ENCODE measurements around the gene SYNDIG1. TPM values are rescaled to one million over a fixed set of nuclear protein-coding genes. Genes with fewer than 3 reads are reported as not detected.

The SYNDIG1 gene
- total RNA-seq, 1 donor from 2014 or later, result not detected

DNA sequence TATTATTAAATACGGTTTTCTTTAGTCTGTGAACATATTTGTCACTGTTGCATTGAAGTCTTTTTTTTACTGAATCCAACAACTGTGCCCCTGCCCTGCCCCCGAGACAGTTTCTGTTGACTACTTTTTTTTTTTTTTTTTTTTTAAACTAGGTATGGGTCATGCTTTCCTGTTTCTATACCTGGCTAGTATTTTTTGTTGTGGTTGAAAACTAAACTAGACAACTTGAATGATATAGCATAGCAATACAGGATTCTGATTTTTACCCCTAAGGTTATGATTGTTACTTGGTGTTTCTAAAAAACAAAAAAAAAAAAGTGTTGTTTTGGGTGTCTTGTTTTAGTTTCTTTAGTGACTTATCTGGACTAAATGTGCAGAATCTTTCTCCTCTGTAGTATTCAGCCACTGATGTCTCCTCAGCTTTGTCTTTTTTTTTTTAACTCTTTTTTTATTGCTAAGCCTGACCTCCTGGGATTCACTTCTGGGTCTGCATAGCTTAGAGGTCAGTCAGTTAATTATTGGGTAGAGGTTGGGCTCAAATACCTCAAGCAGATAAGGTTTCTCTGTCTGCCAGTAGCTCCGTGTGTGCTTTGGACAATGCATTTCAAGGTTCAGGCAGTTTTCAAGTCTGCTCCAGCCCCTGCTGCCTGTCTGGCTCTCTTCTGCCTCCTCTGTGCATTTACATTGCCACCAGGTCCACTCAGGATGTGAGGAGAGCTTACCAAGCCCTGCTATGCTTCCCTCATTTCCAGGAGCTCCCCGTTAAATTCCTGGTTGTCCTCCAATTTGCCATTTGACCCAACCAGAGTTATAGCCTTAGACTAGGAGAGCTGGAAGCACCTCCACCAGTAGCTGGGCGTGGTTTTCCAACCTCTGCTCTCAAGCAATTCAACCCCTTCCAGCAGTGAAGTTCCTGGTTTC lies 91.4 kb downstream of the SYNDIG1 start:
- intact Hi-C loops (cut with micrococcal nuclease), result no loop called here

DNA sequence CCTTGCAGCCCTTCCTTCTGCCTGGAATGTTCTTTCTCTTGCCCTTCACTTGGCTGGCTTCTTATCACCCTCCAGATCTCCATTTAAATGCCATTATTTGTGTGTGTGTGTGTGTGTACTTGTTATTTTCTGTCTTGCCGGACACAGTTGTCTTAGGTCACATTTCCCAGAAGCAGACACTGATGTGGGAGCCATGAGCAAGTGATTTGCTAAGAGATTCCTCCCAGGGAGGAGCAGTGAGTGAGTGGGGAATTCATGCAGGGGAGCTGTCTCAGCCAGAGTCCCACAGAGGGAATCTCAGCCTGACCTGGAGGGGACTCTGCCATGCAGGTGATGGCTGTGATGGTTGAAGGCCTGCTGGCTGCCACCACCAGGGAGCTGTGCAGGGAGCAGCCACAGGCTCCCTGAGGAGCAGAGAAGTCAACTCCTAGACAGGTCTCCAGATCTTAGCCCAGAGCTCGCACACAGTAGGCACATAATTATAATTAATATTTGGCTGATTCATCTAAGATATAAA lies 96.5 kb downstream of the SYNDIG1 start:
- intact Hi-C loops (cut with micrococcal nuclease), result no loop called here

DNA sequence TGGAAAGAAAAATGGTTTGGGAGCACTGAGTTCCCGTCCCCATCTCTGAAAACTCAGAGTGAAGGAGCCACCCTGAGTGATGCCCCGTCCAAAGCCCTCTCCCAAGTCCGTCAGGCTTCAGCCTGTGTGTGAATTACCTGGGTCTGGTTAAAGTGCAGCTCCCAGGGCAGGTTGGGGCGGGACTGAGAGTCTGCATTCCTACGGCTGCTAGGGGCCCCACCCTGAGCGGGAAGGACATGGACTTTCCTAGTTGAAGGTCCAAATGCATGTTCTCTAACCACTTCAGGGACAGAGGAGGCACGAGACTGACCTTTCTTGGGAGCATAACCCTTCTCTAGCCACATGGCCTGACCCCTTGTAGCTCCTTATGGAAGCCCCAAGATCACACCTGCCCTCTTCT lies 97.2 kb downstream of the SYNDIG1 start:
- intact Hi-C loops (cut with micrococcal nuclease), result no loop called here

DNA sequence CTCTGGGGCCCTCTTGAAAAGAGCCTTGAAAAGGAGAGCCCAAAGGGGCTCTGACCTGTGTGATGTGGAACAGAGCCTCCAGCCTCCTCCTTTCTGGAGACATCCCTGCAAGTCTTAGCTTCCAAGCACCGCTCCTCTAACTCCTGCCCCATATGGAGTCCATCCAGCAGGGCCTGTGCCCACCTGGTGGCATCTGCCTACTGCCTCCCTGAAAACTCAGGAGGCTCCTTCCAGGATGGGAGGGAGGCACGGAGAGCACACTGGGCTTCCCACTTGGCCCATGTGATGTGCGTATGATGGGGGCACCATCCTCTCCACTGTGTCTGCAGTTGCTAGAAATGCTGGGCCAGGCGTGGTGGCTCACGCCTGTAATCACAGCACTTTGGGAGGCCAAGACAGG lies 98.1 kb downstream of the SYNDIG1 start:
- intact Hi-C loops (cut with micrococcal nuclease), result no loop called here

DNA sequence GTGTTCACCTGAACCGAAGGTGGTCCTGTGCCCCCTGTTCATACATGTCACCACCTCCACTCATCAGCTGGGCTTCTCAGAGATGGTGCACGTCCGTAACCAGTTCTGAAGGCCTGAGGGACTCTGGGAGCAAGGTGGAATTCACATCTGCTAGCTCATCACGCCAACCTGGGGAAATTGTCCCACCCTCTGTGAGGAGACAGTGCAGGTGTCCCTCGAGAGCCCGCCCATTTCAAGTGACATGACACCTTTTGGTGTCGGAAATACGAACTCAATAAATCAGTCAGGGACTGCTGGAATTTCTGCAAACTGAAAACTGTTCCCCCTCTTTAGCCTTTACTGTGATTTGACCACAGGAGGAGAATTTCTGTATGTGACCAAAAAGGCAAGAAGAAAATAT lies 99.4 kb downstream of the SYNDIG1 start:
- intact Hi-C loops (cut with micrococcal nuclease), result no loop called here

DNA sequence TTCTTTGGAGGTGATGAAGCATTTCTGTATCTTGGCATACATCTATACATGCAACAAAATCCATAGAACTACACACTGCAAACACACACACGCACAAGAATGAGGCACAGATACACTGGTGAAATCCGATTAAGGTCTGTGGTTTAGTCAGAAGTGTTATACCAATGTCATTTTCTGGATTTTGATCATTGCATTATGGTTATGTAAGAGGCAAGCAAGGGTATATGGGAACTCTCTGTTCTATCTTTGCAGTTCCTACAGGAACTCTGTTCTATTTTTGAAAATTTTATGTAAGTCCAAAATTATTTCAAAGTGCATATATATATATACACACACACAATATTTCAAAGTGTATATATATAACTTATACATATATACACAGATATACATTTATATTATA lies 101.7 kb downstream of the SYNDIG1 start:
- intact Hi-C loops (cut with micrococcal nuclease), result no loop called here

DNA sequence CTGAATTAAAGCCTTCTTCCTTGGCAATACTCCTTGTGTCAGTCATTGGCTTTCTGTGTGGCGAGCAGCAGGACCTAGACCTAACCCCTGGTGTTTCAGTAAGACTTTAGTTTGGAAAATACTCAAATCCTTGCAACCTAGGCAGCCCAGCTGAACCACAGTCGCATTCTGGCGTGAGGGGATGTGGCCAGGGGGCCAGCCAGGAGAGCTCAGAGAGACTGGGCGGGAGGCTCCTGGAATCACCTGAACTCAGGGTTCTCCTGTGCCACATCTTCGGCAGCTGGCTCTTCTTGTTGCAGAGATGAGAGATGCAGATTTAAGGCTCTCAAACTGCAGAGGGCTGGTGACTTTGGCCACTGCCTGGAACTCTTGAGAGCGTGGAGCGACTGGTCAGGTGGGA lies 102.7 kb downstream of the SYNDIG1 start:
- intact Hi-C loops (cut with micrococcal nuclease), result no loop called here

DNA sequence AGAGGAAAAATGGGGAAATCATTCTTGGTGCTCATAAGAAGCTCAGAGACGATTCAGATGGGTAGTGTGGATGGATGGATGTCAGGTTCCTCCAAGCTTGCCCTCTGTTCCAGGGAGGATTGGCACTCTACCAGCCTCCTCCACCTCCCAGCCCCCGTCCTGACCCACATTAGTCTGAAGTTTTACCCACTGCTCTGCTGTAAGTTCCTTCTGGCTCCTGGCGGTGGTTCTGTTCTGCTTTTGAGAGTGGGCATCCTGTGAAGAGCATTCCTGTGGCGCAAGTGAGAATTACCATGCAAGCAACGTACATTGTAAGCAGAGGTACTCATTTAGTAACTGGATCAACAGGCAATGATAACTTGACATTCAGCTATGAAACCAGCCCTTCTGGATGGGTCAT lies 103.4 kb downstream of the SYNDIG1 start:
- intact Hi-C loops (cut with micrococcal nuclease), result no loop called here

DNA sequence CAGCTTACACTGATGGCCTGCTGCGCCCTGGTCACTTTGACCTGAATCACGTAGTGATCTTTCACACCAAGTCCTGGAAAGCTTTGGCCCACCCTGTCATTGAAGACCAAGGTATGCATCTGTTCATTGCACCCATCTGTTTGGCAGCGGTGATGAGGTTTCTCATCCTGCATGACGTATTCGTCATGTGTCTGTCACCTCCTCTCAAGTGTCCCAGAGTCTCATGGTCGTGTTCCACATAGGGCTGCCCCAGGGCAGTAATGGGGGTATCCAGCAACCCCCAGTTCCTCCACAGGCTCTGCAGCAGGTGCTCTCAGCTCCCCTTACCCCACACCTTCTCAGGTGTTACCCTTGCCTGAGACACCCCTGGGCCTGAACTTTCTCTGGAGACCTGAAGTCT lies 104.1 kb downstream of the SYNDIG1 start:
- intact Hi-C loops (cut with micrococcal nuclease), result no loop called here

DNA sequence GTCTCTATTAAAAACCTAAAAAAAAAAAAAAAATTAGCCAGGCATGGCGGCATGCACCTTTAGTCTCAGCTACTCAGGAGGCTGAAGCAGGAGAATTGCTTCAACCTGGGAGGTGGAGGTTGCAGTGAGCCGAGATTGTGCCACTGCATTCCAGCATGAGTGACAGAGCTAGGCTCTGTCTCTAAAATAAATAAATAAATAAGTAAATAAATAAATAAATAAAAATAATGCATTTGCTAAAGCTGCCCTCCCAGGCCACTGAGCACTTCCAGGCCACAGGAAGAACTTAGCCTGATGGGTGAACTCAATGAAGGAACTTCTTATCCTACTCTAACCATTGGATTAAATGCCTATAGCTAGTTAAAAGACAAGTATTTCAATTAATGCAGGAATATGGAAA lies 104.9 kb downstream of the SYNDIG1 start:
- intact Hi-C loops (cut with micrococcal nuclease), result no loop called here

DNA sequence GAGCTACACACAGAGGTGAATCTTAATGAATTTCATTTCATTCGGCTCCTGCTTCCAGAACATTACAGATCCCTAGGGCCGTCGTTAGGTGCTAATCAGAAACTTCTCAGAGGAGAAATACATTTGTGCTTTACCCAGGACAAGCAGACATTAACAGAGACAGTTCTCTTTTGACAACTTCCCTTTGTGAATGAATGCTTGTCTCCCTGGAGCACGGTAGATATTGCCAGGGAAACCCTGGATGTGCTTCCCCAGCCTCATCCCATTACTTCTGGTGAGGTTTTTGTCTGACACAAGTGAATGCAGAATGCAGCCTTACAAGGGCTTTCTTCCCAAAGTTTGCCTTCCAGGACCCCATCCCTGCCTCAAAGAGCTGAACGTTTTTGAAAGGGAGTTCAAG lies 105.4 kb downstream of the SYNDIG1 start:
- intact Hi-C loops (cut with micrococcal nuclease), result no loop called here

DNA sequence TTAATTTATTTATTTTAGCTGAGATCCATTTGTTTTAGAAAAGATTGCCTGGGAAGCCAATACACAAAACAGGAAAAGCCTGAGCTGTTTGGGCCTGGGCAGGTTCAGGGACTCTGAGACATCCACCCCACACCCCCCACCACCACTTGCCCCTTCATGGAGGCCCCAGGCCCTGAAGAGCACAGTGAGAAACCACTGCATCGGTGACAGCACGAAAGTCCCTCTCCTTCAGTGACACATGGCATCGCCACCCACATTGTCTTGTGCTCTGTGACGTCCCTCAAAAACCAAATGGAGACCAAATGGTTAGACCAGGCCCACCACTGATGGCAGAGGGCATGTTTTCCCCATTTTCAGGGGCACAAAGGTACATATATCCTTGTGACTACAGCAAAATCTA lies 106.4 kb downstream of the SYNDIG1 start:
- intact Hi-C loops (cut with micrococcal nuclease), result no loop called here

DNA sequence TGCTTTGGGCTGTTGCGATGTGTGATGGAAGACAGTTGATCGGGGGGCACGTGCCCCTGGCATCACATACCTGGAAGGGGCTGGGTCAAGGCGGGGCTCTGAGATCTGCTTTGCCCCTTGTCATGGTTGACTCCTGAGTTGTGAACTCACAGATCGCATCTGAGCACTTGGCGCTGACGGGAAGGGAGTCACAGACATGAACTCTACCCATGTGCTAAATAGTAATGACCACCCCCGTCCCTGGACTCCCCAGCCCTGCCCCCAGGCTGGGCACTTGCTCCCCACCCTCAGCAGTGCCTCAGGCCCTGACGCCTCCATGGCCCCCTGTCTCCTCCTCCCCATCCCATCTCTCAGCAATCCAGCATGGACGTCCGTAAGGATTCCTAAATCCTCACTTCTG lies 107.0 kb downstream of the SYNDIG1 start:
- intact Hi-C loops (cut with micrococcal nuclease), result no loop called here

DNA sequence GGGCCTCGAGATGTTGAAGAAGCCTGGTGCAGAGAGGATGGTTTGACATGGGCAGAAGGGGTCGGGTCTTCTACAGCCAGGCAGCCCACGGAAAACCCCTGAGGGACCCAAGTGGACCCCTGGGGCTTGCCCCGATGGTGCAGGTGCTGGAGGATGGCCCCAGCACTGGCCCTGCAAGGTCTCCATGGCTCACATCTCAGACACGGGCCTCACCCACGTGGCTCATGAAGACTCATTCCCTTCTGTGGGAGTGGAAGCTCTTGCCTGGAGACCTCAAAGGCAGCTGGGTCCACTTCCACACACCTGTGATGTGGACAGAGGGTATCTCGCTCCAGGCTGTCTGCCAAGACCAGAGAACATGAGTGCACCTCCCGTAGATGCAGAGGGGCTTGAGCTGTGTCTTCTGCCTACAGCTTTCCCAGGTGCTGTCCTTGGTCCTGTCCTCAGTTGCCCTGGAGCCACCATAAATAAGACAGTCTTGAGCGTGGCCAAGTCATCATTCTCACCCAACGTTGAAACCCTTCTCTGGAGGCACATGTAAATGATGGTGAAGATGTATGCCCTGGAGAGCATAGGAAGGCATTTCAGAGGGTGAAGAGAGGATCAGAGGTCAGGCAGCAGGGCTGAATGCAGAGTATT lies 108.0 kb downstream of the SYNDIG1 start:
- intact Hi-C loops (cut with micrococcal nuclease), result no loop called here

DNA sequence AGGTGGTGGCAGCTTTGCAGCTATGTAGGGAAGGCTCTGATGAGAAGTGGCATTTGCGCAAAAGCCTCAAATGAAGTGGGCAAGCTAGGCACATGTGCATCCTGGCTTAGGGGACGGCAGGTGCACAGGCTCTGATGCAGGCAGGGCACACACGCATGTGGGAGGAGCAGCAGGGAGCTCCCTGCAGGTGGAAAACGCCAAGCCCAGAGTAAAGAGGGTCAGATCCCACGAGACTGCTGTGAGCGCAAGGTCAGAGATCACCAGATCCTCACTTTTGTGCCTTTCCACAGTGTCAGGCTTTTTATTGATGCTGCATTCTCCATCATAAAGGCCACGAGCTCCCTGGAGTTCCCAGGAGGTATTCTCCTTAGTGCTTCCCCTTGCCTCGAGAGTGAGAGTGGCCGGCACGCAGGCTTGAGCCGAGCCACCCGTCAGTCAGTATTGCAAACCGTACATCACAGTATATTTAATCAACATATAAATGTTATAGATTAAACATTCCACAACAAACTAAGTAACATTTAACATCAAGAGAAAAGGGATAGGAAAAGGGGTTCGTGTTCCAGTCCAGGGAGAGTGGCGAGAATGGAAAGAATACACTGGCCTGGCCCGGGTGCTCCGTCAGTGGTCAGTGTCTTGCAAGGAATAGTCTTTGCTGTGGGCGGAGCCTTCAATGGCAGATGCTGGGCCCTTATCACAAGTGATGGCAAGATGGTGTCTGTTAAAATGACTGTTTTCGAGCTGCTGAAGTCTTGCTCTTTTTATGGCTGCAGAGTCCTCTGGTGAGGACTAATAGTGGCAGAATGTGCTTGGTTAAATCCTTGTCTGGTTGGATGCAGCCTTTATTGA lies 109.4 kb downstream of the SYNDIG1 start:
- intact Hi-C loops (cut with micrococcal nuclease), result no loop called here

DNA sequence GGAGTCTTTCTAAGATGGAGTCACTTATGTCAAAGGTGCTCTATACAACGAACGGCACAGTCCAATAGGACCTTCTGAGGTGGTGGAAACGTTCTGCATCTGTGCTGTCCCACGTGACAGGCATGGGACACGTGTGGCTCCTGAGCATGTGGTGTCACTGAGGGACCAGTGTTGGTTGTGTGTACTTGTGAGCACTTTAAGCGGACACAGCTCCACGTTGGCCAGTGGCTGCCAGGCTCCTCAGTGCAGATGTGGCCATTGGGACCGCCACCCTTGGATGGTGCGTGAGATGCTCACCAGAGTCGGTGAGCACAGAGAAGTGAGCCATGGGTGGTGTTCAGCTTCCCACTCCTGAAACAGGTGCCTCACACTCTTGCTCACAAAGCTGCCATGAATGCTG lies 110.0 kb downstream of the SYNDIG1 start:
- intact Hi-C loops (cut with micrococcal nuclease), result no loop called here

DNA sequence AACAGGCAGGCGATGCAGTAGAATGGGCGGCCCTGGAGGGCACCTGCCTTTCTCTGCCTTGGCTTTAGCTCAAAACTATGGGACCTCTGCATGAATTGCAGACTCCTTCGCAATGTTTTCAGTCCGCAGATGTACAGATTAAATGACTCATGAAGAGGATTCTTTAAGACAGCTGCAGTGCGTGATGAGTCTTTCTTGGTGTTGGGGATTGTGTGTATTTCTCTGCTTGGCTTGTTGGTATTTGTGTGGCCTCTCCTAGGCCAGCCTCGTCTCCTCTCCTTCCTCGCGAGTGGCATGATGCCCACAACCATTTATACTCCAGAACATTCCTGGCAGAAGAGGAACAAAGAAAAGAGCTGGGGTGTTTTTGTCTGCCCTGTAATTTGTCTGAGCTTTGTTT lies 110.6 kb downstream of the SYNDIG1 start:
- intact Hi-C loops (cut with micrococcal nuclease), result no loop called here

DNA sequence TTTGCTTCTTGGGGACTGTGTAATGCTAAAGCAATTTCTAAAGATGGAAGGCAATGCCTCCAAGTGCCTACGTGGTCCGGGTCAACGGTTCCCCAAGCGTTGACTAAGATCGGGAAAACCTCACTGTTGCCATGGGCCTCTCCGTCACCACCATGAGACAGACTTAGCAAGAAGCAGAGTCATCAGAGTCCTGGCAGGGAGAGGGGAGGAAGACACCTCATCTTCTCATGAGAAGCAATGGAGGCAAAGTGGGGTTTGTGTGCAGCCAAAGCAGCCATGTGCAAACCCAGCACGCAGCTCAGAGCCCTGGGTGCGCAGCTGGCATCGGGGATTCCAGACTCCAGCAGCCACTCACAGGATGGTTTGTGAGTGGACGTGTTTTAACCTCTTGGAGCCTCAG lies 111.4 kb downstream of the SYNDIG1 start:
- intact Hi-C loops (cut with micrococcal nuclease), result no loop called here

DNA sequence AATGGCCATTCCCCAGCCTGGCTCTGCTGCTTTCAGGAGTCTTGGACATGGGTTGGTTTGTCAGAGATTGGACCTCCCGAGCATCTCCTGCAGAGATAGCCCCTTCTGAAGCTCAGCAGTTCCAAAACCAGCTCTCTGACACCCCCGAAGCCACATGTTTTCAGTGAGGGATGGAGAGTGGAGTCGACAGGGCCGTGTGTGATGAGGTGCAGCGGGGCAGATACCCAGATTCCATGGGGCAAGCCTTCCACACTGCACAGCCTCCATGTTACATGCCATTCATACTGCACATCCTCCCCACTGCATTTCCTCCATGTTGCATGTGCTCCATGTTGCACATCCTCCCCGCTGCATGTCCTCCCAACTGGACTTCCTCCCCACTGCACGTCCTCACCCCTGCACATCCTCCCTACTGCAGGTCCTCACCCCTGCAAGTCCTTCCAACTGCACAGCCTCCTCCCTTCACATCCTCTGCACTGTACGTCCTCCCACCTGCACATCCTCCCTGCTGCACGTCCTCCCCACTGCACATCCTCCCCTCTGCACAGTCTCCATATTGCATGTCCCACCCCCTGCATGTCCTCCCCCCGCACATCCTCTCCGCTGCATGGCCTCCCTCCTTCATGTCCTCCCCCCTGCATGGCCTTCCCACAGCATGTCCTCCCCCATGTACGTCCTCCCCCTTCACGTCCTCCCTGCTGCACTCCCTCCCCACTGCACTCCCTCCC lies 112.2 kb downstream of the SYNDIG1 start:
- intact Hi-C loops (cut with micrococcal nuclease), result no loop called here

DNA sequence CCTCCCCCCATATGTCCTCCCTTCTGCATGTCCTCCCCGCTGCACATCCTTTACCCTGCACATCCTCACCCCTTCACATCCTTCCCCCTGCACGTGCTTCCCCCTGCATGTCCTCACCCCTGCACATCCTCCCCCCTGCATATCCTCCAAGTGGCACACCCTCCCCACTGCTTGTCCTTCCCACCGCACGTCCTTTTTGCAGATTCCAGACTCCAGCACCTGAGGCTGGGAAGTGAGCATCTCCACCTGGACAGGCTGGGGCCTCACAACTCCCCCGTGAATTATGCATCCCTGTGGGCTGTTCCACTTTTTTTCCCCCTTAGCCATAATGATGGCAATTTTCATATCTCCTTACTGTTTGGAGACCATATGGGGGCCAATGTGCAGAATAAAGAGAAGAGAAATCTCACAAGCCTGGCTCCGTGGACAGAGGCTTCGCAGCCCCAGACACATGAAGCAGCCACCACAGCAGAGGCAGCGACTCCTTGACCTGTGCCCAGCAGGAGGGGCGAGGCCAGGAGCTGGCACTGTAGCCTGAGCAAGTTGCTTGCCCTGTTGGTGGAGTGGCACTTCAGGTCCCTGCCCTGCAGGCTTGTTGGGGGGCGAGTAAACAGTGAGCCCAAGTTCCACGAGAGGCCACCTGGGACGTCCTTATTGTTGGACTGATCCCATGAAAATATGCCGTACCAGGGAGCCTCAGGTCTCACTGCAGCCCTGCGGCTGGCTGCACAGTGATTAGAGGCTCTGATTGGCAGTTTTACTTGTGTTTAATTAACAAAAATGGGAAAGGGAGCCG lies 113.1 kb downstream of the SYNDIG1 start:
- intact Hi-C loops (cut with micrococcal nuclease), result no loop called here

Measured in T-helper 2 cell treated with Interferon-gamma antibody and Interleukin-4, amounts not matched to agents 100 ng/mL and 5 ng/mL, for 36 hours (primary cell).